Activated T-helper 1 cell treated with anti-CD3 and anti-CD28 coated beads, Interleukin-12 subunit alpha, Interleukin-12 subunit beta, Interleukin-2, Interleukin-4 antibody, amounts not matched to agents 30 ng/mL and 10 ng/mL and 1 ng/mL, durations not matched to agents 14 hours and 24 hours and 36 hours (primary cell): ENCODE data around the gene OPCML. TPM values are rescaled to one million over a fixed set of nuclear protein-coding genes. Genes with fewer than 3 reads are reported as not detected.

Experiments used
- DNase-seq: peaks from one replicate; pipeline ENCODE4 v3.0.0; 2021; ENCODE audit warnings: low spot score
- H3K27ac Mint-ChIP-seq: one replicate; pipeline ENCODE4 v1.8.0; 2021; ENCODE audit warnings: mild to moderate bottlenecking, mixed read lengths
- H3K27me3 Mint-ChIP-seq: one replicate; pipeline ENCODE4 v1.8.0; 2022; ENCODE audit warnings: mild to moderate bottlenecking, moderate library complexity, mixed read lengths; ENCODE audit not compliant: insufficient read depth
- H3K36me3 Mint-ChIP-seq: one replicate; pipeline ENCODE4 v1.8.0; 2021; ENCODE audit warnings: low read depth, mixed read lengths
- H3K4me1 Mint-ChIP-seq: one replicate; pipeline ENCODE4 v1.8.0; 2021; ENCODE audit warnings: low read depth, mixed read lengths
- H3K4me3 Mint-ChIP-seq: one replicate; pipeline ENCODE4 v1.8.0; 2021; ENCODE audit warnings: mild to moderate bottlenecking, moderate library complexity, mixed read lengths
- H3K9me3 Mint-ChIP-seq: one replicate; pipeline ENCODE4 v1.8.0; 2021; ENCODE audit warnings: mixed read lengths
- intact Hi-C: fragments of 100-400 bp; cut with micrococcal nuclease; formaldehyde crosslinking; loops from one replicate; pipeline ENCODE4 v1.15.1; 2024
- total RNA-seq: library from RNA; stranded (reverse); gene quantifications from 2 replicates; pipeline ENCODE4 v1.2.3, GENCODE V29; 2022

Gene OPCML
- total RNA-seq, 1 donor from 2014 or later = not detected

DNA sequence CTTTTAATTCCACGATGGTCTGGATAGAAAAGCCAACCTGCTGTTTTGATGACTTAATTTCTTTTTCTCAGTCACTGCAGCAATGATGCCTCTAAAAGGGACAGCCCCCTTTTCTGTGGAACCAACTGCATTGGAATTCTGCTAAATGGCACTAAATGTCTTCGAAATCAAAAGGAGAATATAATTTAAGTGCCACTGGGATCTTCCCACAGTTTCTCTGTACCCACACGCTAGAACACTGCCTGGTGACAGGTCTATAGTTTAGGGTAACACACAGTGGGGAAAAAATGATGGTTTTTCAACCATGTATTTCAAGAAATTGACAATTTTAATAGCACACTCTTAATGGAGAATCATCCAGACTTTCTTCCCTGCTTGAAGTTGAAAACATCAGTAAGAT lies 182.3 kb downstream of the OPCML start:
- no peaks in the 10 kb centered on the region for H3K36me3 Mint-ChIP-seq
- H3K4me3 Mint-ChIP-seq = no peak overlapping the region
- H3K27ac Mint-ChIP-seq = no peak overlapping the region
- no peaks in the 10 kb centered on the region for H3K27me3 Mint-ChIP-seq
- DNase-seq = no peak
- intact Hi-C loops = no loop called here
- peaks cover 5% of the 10 kb centered on the region for H3K9me3 Mint-ChIP-seq
- H3K4me1 Mint-ChIP-seq = no peaks in the 10 kb centered on the region

DNA sequence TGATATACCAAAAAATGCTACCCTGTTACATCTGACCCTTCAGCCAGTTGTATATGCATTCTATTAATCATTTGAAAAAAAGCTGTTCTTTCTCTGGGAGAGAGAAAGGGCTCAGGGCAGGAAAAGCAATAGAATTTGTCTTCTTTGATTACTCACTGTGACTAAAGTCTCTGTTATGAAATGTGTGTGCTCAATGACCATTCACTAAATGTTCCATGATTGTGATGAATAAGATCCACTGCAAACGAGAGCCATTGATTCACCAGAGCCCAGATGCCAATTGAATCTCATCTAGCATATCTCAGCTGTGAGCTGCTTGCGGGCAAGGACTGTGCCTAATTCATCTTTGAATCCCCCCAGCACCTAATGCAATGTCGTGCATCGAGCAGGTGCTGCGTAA lies 184.3 kb downstream of the OPCML start:
- intact Hi-C loops = no loop called here
- DNase-seq = no peak
- H3K9me3 Mint-ChIP-seq = no peaks in the 10 kb centered on the region
- no peaks in the 10 kb centered on the region for H3K27me3 Mint-ChIP-seq
- H3K4me1 Mint-ChIP-seq = no peaks in the 10 kb centered on the region
- H3K27ac Mint-ChIP-seq = no peak overlapping the region
- no peak overlapping the region for H3K4me3 Mint-ChIP-seq
- H3K36me3 Mint-ChIP-seq = no peaks in the 10 kb centered on the region

DNA sequence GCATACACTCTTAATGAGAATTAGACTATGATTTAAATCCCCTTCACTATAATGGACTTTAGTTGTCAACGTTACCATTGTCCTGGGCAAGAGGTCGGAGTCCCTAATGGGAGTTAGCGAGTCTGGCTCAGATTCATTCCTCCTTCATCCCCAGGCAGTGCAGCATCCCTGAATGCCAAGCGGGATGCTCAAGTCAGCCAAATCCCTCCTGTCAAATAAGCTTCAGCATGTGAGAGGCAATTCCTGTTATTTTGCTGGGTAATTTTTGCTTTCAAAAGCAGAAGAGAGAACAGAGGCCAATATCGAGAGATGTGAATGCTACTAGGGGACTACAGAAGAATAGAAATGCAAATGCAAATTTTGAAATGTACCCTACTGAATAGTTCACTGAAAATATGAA lies 186.2 kb downstream of the OPCML start:
- intact Hi-C loops = no loop called here

DNA sequence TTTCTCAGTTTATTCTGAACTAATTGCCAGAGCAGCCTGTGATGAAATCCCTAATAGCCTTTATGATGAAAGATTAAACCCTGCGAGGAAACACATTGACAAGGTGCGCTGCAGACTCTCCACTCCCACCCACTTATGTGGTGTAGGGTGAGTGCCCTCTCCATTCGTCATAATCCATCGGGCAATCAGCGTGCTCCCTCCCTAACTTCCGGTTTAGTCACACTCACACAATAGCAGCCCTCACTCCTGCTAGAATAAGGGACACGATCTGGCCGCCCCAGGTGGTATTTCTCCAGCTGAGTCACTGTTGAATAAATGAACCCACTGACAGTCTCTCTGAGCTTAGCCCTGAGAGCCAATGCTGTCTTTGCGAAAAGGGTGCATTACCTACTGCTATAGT lies 188.3 kb downstream of the OPCML start:
- intact Hi-C loops = loop anchor here (5.0 kb wide), 1 partner anchor 1123 kb away; no protein-coding TSS in a partner anchor
- Mint-ChIP-seq H3K27me3 (no peaks in the 10 kb centered on the region), H3K36me3 (no peaks in the 10 kb centered on the region), H3K4me1 (no peaks in the 10 kb centered on the region), H3K4me3 (no peak overlapping the region), H3K27ac (no peak overlapping the region), H3K9me3 (no peaks in the 10 kb centered on the region)
- no peak for DNase-seq

More for the DNA sequence above, 186.2 kb downstream of the OPCML start:
- DNase-seq = no peak
- Mint-ChIP-seq H3K4me1 (no peaks in the 10 kb centered on the region), H3K4me3 (no peak overlapping the region), H3K9me3 (no peaks in the 10 kb centered on the region), H3K27me3 (no peaks in the 10 kb centered on the region), H3K36me3 (no peaks in the 10 kb centered on the region), H3K27ac (no peak overlapping the region)

DNA sequence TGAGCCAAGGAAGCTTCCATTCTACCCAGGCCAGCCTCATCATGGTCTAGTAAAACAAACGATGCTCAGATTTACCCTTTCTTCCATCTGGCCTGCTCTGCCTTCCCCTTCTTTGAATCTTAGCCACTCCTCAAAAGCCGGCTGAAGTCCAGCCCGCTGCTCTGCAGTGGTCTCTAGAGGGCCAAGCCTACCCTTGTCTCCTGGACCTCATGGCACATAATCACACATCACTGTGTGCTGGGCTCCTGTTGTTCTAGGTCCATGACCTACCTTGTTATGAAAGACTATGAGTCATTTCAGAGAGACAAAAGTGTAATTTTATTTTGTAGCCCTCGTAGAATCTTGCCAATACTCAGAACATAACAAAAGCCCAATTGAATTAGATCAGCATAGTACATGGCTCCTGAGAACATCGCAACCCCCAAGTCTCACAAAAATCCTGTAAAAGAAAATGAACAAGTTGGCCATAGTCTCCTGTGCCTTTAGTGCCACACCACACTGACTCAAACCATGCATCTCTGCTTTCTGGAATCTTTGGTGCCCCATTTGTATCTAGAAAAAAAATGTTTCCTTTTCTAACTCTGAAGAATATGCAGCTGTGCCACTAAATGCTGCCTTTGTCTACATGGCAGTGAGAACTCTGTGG lies 192.7 kb downstream of the OPCML start:
- no peaks in the 10 kb centered on the region for H3K27me3 Mint-ChIP-seq
- intact Hi-C loops = loop anchor here (5.0 kb wide), 1 partner anchor 1128 kb away; no protein-coding TSS in a partner anchor
- H3K4me3 Mint-ChIP-seq = no peak overlapping the region
- no peak for DNase-seq
- H3K4me1 Mint-ChIP-seq = no peaks in the 10 kb centered on the region
- no peak overlapping the region for H3K27ac Mint-ChIP-seq
- H3K9me3 Mint-ChIP-seq = peaks cover 3% of the 10 kb centered on the region
- no peaks in the 10 kb centered on the region for H3K36me3 Mint-ChIP-seq

DNA sequence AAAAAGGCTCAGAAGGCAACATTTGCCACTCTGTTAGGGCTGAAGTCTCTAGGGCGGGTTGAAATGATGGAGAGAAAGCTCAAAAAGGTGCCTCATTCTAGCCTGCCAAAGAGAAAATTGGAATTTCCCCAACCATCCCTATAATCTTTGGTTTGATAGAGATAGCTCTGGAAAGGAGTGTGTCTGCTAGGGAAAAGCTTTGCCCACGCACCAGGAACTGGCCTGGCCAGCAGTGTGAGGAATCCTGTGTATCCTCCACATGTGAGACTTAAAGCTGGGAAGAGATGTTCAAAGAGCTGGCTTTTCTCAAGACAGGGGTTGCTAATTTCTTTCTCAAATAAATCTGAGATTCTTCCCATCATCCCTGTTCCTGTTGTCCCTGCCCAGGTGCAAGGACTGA lies 193.7 kb downstream of the OPCML start:
- no peak for DNase-seq
- no peaks in the 10 kb centered on the region for H3K27me3 Mint-ChIP-seq
- no peak overlapping the region for H3K27ac Mint-ChIP-seq
- H3K4me3 Mint-ChIP-seq = no peak overlapping the region
- intact Hi-C loops = no loop called here
- no peaks in the 10 kb centered on the region for H3K4me1 Mint-ChIP-seq
- no peaks in the 10 kb centered on the region for H3K36me3 Mint-ChIP-seq
- H3K9me3 Mint-ChIP-seq = peaks cover 7% of the 10 kb centered on the region

DNA sequence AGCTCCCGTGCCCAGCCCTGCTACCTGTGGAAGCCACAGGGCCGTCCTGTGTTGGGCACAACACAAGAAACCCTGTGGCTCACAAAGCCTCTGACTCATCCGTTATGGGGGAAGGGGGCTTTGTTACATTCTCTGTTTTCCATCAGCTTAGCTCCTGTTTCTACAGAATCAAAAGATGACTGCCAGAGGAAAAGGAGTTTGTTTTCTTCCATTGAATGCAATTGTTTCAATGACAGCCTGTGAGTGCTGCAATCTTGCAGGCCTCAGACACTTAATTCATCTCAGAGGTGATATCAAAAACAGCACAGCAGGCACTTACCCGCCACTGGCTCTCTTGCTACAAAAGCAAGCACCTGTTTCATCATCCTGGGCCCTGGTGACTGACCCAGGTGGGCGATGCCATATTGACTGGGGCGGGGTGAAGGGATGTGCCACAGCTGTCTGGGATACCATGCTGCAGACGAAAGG lies 194.3 kb downstream of the OPCML start:
- intact Hi-C loops = no loop called here

DNA sequence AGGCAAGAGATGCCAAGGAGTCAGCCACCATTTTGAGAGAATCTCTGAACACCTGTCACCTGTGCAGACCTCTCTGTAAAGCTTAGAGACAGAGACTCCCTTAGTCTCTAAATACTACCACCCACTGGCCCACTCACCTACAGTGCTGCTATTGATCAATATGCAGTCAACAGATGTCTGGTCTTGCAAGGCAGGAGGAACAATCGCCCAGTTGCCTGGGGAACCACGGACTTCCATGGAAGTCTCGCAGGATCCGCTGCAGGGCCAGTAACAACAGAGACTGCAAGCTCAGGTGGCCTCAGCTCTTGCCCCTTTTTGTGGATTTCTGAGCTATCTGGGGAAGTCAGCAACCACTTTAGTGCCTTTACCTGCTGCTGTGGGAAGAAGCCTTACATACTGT lies 195.1 kb downstream of the OPCML start:
- intact Hi-C loops = no loop called here
- no peak for DNase-seq
- H3K4me3 Mint-ChIP-seq = no peak overlapping the region
- H3K27ac Mint-ChIP-seq = no peak overlapping the region
- H3K9me3 Mint-ChIP-seq = peaks cover 7% of the 10 kb centered on the region
- H3K4me1 Mint-ChIP-seq = no peaks in the 10 kb centered on the region
- no peaks in the 10 kb centered on the region for H3K36me3 Mint-ChIP-seq
- no peaks in the 10 kb centered on the region for H3K27me3 Mint-ChIP-seq

More for the DNA sequence above, 194.3 kb downstream of the OPCML start:
- peaks cover 7% of the 10 kb centered on the region for H3K9me3 Mint-ChIP-seq
- no peaks in the 10 kb centered on the region for H3K27me3 Mint-ChIP-seq
- no peak overlapping the region for H3K4me3 Mint-ChIP-seq
- H3K36me3 Mint-ChIP-seq = no peaks in the 10 kb centered on the region
- no peak for DNase-seq
- H3K27ac Mint-ChIP-seq = no peak overlapping the region
- H3K4me1 Mint-ChIP-seq = no peaks in the 10 kb centered on the region

DNA sequence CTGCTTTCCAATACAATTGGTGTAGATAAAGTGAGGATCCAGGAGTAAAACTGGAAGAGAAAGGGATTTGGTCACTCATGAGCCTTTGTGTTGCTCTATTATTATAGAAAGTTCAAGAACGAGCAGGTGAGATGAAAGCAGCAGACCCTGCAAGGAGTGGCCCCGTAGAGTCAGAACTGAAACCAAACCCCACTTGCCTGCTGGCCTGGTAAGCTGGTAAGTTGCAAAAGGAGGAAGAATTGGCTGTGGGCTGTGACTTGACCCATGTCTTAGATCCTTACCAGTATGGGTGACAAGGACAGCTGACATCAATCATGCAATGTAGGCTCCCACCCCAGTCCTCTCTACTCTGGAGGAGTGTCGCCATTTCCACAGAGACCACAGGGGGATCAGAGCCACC lies 201.3 kb downstream of the OPCML start:
- H3K4me3 Mint-ChIP-seq = no peak overlapping the region
- peaks cover 7% of the 10 kb centered on the region for H3K9me3 Mint-ChIP-seq
- no peaks in the 10 kb centered on the region for H3K27me3 Mint-ChIP-seq
- no peak for DNase-seq
- no peaks in the 10 kb centered on the region for H3K36me3 Mint-ChIP-seq
- no peaks in the 10 kb centered on the region for H3K4me1 Mint-ChIP-seq
- no peak overlapping the region for H3K27ac Mint-ChIP-seq
- intact Hi-C loops = no loop called here

DNA sequence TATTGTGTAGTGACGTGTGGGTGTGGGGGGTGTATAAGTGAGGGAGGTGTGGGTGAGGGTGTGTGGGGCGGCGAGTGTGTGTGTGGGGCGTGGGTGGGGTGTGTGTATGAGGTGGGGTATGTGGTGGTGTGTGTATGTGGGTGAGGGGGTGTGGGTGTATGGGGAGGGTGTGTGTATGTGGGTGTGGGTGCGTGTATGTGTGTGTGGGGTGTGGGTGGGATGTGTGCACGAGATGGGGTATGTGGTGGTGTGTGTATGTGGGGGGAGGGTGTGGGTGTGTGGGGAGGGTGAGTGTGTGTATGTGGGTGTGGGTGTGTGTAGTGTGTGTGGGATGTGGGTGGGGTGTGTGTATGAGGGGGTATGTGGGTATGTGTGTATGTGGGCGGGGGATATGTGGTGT lies 205.5 kb downstream of the OPCML start:
- intact Hi-C loops = no loop called here
- no peak overlapping the region for H3K27ac Mint-ChIP-seq
- no peak overlapping the region for H3K4me3 Mint-ChIP-seq
- no peak for DNase-seq
- no peaks in the 10 kb centered on the region for H3K36me3 Mint-ChIP-seq
- H3K27me3 Mint-ChIP-seq = peaks cover 1% of the 10 kb centered on the region
- no peaks in the 10 kb centered on the region for H3K4me1 Mint-ChIP-seq
- no peaks in the 10 kb centered on the region for H3K9me3 Mint-ChIP-seq

DNA sequence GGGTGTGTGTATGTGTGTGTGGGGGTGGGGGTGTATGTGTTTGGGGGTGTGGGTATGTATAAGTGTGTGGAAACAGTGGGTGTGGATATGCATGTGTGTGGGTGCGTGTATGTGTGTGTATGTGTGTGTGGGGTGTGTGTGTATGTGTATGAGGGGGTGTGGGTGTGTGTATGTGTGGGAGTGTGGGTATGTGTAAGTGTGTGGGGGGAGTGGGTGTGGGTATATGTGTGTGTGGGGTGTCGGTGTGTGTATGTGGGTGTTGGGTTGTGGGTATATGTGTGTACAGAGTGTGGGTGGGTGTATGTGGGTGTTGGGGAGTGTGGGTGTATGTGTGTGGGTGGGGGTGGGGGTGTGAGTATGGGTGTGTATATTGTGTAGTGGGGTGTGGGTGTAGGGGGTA lies 206.0 kb downstream of the OPCML start:
- no peak for DNase-seq
- intact Hi-C loops = no loop called here
- Mint-ChIP-seq H3K27ac (no peak overlapping the region), H3K4me1 (no peaks in the 10 kb centered on the region), H3K36me3 (no peaks in the 10 kb centered on the region), H3K27me3 (peaks cover 1% of the 10 kb centered on the region), H3K4me3 (no peak overlapping the region), H3K9me3 (no peaks in the 10 kb centered on the region)

DNA sequence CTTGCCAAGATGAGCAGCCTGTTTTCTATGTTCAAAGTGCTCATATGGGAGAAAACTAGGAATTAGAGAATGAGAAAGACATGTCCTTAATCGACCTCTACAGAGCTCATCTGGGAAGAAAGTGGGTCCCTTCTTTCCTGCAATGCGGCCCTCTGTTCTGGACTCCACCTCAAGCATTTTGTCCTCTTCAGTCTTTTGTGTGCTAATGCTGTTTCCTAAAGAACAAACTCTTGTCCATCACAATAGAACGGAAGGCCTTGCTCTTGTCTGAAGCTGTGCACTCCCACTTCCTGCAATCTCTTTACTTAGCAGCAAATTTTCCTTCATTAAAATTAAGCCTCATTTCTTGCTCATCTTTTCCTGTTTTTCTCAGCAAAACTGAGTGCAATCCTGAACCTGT lies 206.6 kb downstream of the OPCML start:
- intact Hi-C loops = no loop called here
- DNase-seq = no peak
- no peak overlapping the region for H3K4me3 Mint-ChIP-seq
- no peak overlapping the region for H3K27ac Mint-ChIP-seq
- H3K4me1 Mint-ChIP-seq = no peaks in the 10 kb centered on the region
- peaks cover 1% of the 10 kb centered on the region for H3K27me3 Mint-ChIP-seq
- H3K9me3 Mint-ChIP-seq = no peaks in the 10 kb centered on the region
- no peaks in the 10 kb centered on the region for H3K36me3 Mint-ChIP-seq

DNA sequence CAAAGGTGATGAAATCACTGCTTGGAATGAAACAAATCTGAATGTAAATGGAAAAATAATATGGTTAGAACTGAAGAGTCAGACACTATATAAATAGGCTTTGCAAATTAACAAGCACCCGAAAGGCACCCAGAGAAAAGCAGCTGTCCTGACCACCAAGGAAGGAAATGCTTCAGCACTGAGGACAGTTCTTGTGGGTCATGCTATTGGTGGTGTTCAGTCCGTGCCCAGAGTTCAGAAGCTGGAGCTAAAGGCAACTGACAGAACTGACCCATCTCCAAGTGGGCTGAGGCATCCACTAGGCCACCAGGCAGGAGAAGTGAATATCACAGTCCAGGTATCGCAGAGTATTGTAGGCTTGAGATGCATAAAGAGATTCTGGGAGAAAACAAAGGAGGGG lies 208.9 kb downstream of the OPCML start:
- Mint-ChIP-seq H3K27me3 (peaks cover 1% of the 10 kb centered on the region), H3K9me3 (no peaks in the 10 kb centered on the region), H3K27ac (no peak overlapping the region), H3K4me3 (no peak overlapping the region), H3K4me1 (no peaks in the 10 kb centered on the region), H3K36me3 (no peaks in the 10 kb centered on the region)
- intact Hi-C loops = no loop called here
- DNase-seq = no peak

DNA sequence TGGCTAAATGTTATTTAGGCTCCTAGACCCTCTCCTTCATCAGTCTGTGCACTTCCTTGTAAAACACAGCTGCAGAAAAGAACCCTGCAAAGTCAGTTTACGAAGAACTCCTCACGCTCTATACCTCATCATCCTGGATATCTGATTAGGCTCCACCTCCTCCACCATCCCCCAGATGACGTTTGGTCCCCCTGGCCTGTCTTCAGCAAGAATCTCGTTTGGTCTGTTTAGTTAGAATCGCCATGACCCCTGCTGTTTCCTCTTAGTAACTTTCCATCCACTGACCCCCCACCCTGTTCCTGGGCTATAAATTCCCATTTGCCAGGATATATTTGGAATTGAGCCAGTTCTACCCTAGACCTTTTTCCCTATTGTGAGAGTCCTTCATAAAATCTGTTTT lies 214.1 kb downstream of the OPCML start:
- Mint-ChIP-seq H3K4me3 (no peak overlapping the region), H3K27ac (no peak overlapping the region), H3K9me3 (no peaks in the 10 kb centered on the region), H3K36me3 (no peaks in the 10 kb centered on the region), H3K4me1 (no peaks in the 10 kb centered on the region), H3K27me3 (peaks cover 2% of the 10 kb centered on the region)
- no peak for DNase-seq
- intact Hi-C loops = no loop called here
